GM12892 (cell line): ENCODE data around the gene PSG5.
"Not testable (repeated sequence)": the region's sequence is repeated elsewhere in the genome, so short reads cannot be mapped to it uniquely, and the experiment has no call there.

ENCODE experiments used
- POLR2A ChIP-seq: IDR thresholded peaks from 2 replicates; pipeline ENCODE4 v1.6.1; 2011; ENCODE audit warnings: low read depth, low read length, control low read depth
- POLR2AphosphoS5 ChIP-seq: IDR thresholded peaks from 2 replicates; pipeline ENCODE4 v1.6.1; 2011; ENCODE audit warnings: low read depth, low read length, control low read depth
- TAF1 ChIP-seq: IDR thresholded peaks from 2 replicates; pipeline ENCODE4 v1.6.1; 2011; ENCODE audit warnings: low read depth, mild to moderate bottlenecking, control low read depth, low read length, borderline replicate concordance

DNA sequence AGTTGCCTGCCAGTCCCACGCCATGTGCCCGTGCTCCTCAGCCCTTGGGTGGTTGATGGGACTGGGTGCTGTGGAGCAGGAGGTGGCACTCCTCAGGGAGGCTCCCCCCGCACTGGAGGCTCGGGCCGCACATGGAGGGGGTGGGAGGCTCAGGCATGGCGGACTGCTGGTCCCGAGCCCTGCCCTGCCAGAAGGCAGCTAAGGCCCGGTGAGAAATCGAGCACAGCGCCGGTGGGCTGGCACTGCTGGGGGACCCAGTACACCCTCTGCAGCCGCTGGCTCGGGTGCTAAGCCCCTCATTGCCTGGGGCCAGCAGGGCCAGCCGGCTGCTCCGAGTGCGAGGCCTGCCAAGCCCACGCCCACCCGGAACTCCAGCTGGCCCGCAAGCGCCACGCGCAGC, 35.6 kb upstream of the PSG5 start:
- not testable (repeated sequence) for TF ChIP-seq POLR2A, POLR2AphosphoS5, TAF1
